GM18909 (cell line): ENCODE data around the gene SEZ6L2.
"Not testable (repeated sequence)": the region's sequence is repeated elsewhere in the genome, so short reads cannot be mapped to it uniquely, and the experiment has no call there.

Source experiments
- ATAC-seq: cut with Tn5 transposase; IDR thresholded peaks from one replicate; pipeline ENCODE4 v1.9.1; 2021; ENCODE audit warnings: mild to moderate bottlenecking; ENCODE audit not compliant: unreplicated experiment, poor library complexity

Gene SEZ6L2

DNA sequence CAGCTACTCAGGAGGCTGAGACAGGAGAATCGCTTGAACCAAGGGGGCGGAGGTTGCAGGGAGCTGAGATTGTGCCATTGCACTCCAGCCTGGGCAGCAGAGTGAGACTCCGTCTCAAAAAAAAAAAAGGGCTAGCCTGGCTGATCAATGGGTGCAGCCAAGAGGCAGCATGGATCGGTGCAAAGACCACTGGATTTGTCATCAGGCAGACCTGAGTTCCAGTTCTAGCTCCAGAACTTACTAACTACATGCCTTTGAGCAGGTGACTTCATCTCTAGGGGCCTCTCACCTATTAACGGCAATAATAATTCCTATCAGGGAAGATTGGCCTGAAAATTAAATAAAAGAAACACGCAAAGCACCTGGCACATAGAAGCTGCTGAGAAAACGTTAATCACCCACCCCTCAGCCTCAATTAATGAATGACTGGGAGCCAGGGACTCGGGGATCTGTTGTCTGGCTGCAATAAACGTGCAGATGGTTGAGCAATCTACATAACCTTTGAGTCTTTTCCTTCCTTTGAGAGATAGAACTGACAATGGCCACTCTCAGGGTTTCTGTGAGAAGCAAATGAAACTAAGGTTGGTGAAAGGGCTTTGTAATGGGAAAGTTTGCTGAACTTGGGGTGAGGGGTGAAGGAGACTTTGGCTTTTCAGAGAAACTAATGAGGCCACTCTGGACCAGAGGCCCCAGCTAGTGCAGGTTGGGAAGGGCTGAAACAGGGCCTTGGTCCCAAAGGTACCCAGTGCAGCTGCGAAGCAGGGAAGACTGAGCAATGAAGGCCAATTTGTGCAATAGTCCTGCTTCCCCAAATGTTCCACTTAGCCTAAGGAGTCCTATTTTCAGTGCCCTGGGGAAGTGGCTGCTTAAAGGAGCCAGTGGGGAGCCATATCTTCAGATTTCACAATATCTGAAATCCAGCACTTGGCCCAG lies 7.6 kb downstream of the SEZ6L2 start:
- no peak for ATAC-seq

DNA sequence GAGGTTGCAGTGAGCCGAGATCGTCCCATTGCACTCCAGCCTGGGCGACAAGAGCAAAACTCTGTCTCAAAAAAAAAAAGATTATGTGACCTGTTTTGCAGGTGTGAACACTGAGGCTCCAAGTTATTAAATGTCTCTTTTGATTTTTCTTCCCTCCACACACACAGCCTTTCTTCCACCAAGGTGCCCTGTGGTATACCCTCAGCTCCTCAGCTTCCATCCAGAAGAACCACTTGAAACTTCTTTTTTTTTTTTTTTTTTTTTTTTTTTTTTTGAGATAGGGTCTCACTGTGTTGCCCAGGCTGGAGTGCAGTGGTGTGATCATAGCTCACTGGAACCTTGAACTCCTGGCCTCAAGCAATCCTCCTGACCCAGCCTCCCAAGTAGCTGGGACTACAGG lies 10.0 kb downstream of the SEZ6L2 start:
- not testable (repeated sequence) for ATAC-seq

DNA sequence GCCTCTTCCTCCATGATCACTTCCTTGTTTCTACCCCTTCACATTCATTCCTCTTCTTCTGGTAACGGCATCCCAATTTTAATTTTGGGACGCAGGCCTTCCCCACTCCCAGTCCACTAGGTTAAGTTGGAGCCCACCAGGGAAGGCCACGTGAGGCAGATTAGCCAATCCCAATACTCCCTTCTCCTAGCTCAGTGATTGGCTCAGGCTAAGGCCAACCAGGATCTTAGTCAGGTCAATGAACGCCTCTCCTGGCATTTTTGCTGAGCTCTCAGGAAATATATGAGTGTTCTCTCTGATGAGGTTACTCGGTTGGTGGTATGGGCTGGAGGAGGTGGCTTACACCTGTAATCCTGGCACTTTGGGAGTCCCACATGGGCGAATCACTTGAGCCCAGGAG lies 15.4 kb downstream of the SEZ6L2 start:
- ATAC-seq: no peak

DNA sequence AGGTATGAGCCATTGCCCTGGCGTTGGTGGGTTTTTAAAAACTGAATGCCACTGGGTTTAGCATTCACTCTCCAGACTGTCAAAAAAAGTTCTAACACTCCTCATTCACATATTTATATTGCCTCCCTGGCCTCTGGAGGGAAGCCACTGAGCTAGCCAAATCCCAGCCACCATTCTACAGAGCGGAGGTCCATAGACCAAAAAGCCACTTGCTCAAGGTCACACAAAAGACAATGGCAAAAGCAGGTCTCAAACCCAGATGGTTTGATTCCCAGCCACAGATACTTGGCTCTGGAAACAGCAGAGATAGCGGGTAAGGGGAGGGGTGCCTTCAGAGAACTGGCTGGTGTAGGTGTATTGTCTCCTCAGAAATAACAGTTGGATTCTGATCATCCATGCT lies 18.3 kb downstream of the SEZ6L2 start:
- ATAC-seq: no peak

DNA sequence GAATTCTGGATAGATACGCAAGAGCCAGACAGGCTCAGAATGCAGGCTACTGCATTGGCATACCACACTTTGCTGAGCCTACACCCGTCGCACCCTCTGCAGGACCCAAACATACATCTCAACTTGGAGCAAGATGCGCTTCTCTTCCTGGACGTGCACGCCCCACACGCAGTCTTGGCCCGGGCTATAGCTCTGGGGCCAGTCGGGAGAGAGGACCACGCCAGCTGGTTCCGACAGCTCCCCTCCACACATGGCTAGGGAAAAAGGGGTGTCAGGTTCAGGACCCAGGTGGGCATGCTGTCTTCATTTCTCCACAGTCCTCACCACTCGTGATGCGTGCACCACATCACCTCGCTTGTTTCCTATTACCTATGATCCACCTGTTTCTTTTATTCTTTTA lies 21.2 kb downstream of the SEZ6L2 start:
- ATAC-seq: no peak

DNA sequence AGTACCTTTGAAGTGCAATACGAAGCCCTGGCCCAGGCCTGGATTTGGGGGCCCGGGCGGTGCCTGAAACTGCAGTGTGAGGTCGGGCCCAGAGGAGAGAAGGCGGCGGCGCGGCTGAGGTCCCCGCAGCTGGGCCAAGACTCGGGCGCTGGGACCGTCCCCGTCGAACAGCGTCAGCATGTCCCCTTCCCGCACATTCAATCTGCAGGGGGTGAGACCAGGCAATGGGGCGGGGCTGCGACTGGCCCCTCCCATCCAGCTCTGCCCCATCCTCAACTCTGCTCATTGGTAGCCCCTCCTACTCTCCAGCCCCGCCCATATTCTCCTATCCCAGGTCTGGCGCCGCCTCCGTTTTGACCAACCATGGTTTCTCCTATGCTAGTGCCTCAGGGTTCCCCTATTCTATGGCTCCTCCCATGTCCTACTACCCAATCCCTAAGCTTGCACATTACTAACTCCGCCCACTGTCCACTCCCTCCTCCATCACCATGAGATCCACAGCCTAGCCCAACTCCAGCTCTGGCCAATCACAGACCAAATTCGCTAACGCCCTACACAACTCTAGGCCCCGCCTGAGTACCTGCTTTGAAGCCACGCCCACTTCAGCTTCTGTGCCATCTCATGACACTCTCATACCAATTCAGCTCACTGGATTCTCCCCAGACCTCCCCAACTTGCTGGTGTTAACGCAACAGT lies 21.9 kb downstream of the SEZ6L2 start:
- no peak for ATAC-seq

DNA sequence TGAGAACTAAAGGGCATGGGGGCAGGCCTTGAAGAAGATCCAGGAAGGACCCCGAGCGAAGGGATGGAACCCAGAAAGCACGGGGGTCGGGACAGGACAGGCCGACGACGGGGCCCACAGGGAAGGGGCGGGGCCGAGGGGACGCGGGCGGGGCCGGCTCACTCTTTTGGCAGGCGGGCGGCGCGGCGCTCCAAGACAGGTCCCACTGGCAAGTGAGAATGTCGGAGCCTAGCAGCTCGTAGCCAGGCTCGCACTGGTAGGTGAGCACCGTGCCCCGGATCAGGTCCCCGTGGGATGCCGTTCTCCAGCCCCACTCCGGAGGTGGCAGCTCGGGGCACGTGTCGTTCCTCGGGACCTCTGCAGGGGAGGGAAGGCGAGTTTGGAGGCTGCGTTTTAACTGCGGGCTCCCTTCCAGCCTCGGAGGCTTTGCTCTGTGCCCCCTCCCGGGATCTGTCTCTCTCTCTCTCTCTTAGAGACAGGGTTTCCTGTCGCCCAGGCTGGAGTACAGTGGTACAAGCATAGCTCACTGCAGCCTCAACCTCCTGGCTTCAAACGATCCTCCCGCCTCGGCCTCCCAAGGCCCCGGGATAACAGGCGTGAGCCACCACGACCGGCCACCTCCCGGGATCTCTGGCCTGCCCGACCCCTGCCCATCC lies 22.6 kb downstream of the SEZ6L2 start:
- ATAC-seq: no peak

DNA sequence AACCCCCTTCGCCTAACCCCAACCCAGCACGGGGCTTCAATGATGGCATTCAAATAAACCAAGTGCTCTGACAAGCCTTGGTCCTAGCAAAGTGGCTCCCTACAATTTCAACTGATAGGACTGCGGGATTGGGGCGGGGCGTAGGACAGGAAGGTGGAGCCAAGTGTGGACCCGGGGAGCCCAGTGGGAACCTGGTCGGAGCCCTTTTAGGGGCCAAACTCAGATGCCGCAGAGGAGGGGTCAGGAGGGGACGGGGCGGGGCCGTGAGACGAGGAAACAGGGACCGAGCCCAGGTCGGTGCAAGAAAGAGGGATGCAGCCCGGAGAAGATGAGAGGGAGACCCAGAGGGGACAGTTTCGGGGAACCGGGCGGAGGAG lies 23.1 kb downstream of the SEZ6L2 start:
- no peak for ATAC-seq

DNA sequence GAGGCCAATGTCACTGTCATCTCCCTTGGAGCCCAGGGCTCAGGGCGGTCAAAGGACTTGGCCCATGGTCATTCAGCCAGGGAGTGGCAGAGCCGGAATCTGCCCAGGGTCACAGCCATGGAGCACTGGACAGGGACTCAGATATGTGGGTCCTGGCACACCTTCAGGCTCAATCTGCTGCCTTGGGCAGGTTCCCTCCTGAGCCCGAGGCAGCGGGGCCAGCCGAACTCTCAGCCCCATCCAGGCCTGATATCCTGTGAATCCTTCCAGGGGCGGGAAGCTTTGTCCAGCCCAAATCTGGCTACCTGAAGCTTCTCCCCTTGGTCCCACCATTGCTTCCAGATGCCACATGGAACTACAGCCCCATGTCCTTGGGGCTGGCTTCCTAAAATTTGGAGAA lies 24.1 kb downstream of the SEZ6L2 start:
- no peak for ATAC-seq

DNA sequence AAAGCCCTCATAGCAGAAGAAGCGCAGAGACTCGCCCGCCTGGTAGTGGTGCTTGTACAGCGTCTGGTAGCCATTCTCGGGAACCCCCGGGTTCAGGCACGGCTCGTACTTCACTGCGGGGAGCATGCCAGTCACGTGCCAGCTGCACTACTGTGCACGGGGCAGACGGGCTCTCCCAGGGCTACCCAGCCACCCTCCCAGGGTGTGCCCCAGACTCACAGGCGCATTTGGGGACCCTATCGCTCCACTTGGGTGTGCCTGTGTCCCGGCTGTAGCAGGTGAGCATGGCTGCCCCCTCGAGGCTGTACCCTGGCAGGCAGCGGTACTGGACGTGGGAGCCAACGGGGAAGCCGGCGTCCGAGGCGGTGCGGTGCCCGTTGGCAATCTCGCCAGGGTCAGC lies 26.0 kb downstream of the SEZ6L2 start:
- ATAC-seq: no peak

DNA sequence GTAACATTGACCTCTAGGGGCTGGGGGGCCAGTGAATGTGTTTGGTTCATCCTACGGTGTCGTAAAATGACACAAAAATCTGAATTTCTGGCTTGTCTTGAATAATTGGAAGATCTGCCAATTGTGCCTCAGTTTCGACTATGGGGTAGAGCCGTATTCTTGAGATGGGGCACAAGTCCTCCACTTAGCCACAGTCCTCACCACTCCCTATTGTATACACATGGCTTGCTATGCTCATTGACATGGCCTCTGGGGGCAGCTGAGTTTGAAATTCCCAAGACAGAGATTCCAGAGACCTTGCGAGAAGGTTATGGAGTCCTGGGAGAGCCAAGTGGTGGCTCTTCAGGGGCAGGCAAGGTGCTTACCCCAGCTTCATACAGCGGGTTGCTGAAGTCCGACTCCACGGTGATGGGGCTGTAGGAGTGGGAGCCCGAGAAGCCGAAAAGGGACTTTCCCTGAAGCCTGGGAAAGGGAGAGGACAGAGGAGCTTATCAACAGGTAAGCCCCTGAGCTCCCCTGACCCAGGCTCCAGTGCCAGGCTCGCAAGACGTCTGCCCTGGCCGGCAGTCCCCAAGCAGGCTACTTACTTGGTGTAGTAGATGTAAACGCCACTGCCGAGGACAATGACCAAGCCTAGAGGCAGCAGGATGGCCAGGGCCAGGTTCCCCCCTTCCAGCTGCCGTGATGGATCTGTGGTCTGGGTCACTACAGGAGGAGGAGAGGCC lies 27.4 kb downstream of the SEZ6L2 start:
- ATAC-seq: no peak

DNA sequence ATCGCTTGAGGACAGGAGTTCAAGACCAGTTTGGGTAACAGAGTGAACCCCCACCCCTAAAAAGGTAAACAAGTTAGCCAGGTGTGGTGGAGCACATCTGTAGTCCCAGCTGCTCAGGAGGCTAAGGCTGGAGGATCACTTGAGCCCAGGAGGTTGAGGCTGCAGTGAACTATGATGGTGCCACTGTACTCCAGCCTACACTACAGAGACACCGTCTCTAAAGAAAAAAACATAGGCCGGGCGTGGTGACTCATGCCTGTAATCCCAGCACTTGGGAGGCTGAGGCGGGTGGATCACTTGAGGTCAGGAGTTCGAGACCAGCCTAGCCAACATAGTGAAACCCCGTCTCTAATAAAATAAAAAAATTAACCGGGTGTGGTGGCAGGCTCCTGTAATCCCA lies 30.3 kb downstream of the SEZ6L2 start:
- ATAC-seq: not testable (repeated sequence)

DNA sequence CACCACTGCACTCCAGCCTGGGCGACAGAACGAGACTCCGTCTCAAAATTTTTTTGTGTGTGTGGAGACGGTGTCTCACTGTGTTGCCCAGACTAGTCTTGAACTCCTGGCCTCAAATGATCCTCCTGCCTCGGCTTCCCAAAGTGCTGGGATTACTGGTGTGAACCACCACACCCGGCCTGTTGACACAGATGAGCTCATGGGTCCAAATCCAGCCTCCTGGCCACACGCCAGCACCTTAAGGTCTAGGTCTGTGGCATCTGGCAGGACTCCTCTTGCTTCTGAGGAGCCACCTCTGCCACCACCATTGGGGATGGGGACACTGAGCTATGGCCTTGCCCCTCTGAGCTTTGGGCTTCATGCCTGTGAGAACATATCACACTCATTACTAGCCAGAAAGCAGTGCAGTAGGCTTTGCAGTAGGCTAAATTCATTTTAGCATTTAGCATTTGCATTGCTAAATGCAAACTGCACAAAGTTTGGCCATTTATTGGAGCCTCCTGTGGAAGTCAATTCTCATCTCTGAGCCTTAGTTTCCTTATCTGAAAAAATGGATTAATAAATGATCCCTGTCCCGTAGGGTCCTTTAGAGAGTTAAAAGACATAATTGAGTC lies 30.8 kb downstream of the SEZ6L2 start:
- no peak for ATAC-seq

DNA sequence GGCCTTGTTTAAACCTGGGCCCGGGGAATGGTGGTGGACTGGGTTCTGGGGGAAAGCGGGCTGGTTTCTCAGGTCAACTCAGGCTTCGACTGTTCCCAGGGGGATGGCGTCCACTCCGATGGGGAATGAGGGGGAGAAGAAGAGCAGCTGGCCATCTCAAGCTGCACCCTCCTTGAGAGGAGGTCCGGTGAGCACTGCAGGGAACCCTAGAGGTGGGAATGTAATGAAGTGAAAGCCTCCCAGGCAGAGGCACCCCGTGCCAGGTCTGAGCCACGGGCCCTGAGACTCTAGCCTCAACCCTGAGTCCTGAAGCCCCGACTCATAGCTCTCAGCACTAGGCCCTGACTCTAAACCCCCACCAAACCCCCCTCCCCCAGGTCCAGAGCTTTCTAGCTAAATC lies 35.1 kb downstream of the SEZ6L2 start:
- ATAC-seq: no peak

DNA sequence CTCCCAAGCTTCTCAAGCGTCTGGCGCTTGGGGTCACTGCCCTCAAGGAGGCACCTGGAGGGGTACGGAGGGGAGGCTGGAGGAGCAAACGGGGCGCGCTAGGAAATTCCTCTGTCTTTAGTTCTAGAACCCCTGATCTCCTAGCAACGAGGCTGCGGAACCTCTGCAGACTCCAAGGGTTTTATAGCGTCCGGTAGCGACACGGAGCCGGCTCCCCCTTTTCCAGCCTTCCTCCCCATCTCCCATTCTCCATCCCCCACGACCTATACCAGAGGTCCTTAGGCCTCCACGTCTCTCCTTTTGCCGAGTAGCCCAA lies 35.7 kb downstream of the SEZ6L2 start:
- no peak for ATAC-seq

DNA sequence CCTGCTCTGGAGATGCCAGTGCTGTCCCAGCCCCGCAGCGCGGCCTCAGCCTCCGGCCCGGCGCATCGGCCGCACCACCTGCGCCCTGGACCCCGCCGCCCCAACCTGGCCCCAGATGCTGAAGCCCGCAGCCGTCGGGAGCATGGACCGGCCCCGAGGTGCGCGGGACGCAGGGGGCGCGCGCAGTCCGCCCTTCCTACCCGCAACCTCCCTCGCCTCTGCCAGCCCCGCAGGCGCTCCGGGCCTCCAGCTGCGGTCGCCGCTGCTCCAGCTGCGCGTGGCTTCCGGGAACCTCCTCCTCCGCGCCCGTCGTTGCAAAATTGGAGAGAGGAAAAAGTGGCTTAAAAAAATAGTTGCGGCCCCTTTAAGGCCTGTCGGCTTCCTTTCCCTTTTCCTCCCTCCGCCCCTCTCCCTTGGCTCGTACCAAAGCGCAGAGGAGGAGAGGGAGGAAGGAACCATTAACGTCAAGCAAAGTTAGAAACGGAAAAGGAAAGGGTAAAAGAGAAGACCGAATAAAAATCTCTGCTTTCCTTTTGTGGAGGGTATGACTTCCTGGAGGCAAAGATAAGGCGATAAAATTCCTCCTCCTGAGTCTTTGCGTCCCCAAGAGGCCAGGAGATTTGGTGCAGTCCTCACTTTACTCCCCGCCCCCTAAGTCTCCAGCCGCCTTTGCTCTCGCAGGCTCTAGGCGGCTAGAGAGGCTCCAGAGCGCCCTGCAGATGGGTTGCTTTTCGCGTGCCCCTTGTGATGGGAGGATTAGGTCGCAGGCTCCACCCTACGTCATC lies 36.3 kb downstream of the SEZ6L2 start, which contains the start of gene CDIPT:
TSS of gene CDIPT (minus strand) at position 343 of the 785 bp plus-strand sequence. CDS start 369 bp downstream, outside the sequence.
- peak; percentile 94 for ATAC-seq

DNA sequence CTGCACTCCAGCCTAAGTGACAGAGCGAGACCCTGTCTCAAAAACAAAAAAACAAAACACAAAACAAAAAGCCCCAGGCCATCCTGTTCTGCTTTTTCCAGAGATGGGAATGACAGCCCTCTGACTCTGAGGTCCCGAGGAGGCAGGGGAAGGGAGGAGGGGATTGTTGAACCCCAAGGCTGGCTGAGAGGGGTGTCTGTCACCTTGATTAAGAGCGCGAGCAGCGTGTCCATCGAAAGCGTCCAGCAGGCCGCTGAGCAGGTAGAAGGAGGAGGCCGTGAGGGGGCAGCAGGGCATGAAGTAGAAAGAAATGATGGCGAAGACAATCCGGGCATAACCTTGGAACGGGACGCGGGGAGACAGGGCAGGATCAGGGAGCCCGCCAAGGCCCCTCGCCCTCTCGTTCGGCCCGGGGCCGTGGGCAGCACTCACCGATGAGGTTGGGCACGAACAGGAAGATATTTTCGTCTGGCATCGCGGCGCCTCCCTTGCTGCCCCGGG lies 36.9 kb downstream of the SEZ6L2 start:
- no peak for ATAC-seq

DNA sequence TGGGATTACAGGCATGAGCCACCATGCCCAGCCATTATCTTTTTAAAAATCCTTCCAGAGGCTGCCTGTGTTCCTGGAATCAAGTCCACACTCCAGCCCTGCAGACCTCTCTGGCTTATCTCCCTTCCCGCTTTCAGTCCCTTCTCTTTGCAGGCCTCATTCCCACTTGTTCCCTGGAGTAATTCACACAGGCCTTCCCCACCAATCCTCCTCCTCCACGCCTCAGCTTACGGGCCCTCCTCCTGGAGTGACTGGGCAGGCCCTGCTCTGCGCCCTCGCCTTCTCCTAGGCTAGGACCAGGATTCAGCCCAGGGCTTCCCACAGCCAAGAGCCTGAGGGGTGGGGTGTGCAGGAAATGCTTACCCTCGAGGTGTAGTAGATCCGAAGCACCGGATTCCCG lies 39.1 kb downstream of the SEZ6L2 start:
- ATAC-seq: no peak

DNA sequence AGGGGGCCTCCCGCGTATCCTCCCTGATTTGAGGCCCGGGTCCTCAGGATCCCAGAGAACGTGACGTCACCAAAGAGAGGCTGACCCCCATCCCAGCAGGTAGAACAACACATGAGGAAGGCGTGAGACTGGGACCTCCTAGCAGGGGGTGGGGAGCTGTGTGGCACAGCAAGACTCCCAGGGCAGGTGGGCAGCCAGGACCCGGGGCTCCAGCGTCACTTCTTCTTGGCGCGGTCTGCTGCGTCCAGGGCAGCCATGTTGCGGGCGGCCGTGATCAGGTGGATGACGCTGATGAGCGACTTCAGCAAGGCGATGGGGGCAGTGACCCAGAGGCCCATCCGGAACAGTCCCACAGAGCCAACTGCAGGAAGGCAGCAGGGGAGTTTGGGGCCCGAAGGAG lies 40.4 kb downstream of the SEZ6L2 start:
- ATAC-seq: no peak
